ENCODE measurements around the gene MUC5B. TPM values are rescaled to one million over a fixed set of nuclear protein-coding genes. Genes with fewer than 3 reads are reported as not detected.
"Not testable (repeated sequence)": the region's sequence is repeated elsewhere in the genome, so short reads cannot be mapped to it uniquely, and the experiment has no call there.

Gene MUC5B
- total RNA-seq, 1 experiment from 2014 or later, result not detected

- no TSS peak for BruUV-seq (replicated peaks)
- ChIA-PET CTCF (no interaction called here), POLR2A (ENCODE audit: low non-redundant PET) (no interaction called here)
- Histone ChIP-seq H3K36me3 (ENCODE audit: insufficient read depth, low read length, poor library complexity, severe bottlenecking) (no peaks in the 10 kb centered on the region), H3K4me3 (ENCODE audit: low read depth, low read length, poor library complexity, severe bottlenecking) (no peak overlapping the region), H3K27me3 (replicated peaks; ENCODE audit: insufficient read depth, low read depth, low read length, poor library complexity) (peaks cover 15% of the 10 kb centered on the region), H3K9me3 (ENCODE audit: low read depth, low read length, poor library complexity, severe bottlenecking) (peaks cover 8% of the 10 kb centered on the region), H3K27ac (ENCODE audit: low read depth, low read length, poor library complexity, severe bottlenecking) (no peak overlapping the region), H3K4me1 (ENCODE audit: insufficient read depth, low read length, poor library complexity, severe bottlenecking) (no peaks in the 10 kb centered on the region)
- DNase-seq (ENCODE audit: low spot score), result no peak
- TF ChIP-seq CTCF (conservative IDR thresholded peaks at IDR 0.05; ENCODE audit: low read depth, low read length) (no peak), EZH2 (IDR thresholded peaks at IDR 0.05; ENCODE audit: borderline replicate concordance, low read depth, low read length, poor library complexity, severe bottlenecking) (no peak)
- intact Hi-C loops (cut with micrococcal nuclease; ENCODE audit: unreplicated experiment), result no loop called here
Observed at GRCh38 chr11:1209371-1210057, 13.4 kb upstream of the MUC5B start.

- intact Hi-C loops (cut with micrococcal nuclease; ENCODE audit: unreplicated experiment), result no loop called here
Observed at GRCh38 chr11:1211838-1212237, 11.0 kb upstream of the MUC5B start.

DNA sequence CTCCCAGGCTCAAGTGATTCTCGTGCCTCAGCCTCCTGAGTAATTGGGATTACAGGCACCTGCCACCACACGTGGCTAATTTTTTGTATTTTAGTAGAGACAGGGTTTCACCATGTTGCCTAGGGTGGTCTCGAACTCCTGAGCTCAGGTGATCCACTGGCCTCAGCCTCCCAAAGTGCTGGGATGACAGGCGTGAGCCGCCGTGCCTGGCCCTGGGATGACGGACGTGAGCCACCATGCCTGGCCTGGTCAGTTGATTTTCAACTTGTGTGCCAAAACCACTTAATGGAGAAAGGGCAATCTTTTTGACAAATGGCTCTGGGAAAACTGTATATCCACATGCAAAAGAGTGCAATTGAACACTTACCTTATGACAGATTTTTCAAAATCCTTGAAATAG, 7.0 kb upstream of the MUC5B start:
- H3K4me3 ChIP-seq (ENCODE audit: low read depth, low read length, poor library complexity, severe bottlenecking); POLR2A ChIA-PET (ENCODE audit: low non-redundant PET); H3K4me1 ChIP-seq (ENCODE audit: insufficient read depth, low read length, poor library complexity, severe bottlenecking); BruUV-seq (replicated peaks); H3K9me3 ChIP-seq (ENCODE audit: low read depth, low read length, poor library complexity, severe bottlenecking); DNase-seq (ENCODE audit: low spot score); H3K27ac ChIP-seq (ENCODE audit: low read depth, low read length, poor library complexity, severe bottlenecking); CTCF ChIA-PET; H3K36me3 ChIP-seq (ENCODE audit: insufficient read depth, low read length, poor library complexity, severe bottlenecking); intact Hi-C loops (cut with micrococcal nuclease; ENCODE audit: unreplicated experiment): not testable (repeated sequence)
- H3K27me3 ChIP-seq (replicated peaks; ENCODE audit: insufficient read depth, low read depth, low read length, poor library complexity), result peaks cover 15% of the 10 kb centered on the region

More at GRCh38 chr11:1211838-1212237, 11.0 kb upstream of the MUC5B start:
- peaks cover 8% of the 10 kb centered on the region for H3K9me3 ChIP-seq (ENCODE audit: low read depth, low read length, poor library complexity, severe bottlenecking)
- H3K27ac ChIP-seq (ENCODE audit: low read depth, low read length, poor library complexity, severe bottlenecking), result no peak overlapping the region
- BruUV-seq (replicated peaks), result no TSS peak
- TF ChIP-seq EZH2 (IDR thresholded peaks at IDR 0.05; ENCODE audit: borderline replicate concordance, low read depth, low read length, poor library complexity, severe bottlenecking) (no peak), CTCF (conservative IDR thresholded peaks at IDR 0.05; ENCODE audit: low read depth, low read length) (no peak)
- CTCF ChIA-PET, result no interaction called here
- POLR2A ChIA-PET (ENCODE audit: low non-redundant PET), result no interaction called here
- no peak overlapping the region for H3K4me3 ChIP-seq (ENCODE audit: low read depth, low read length, poor library complexity, severe bottlenecking)
- no peaks in the 10 kb centered on the region for H3K36me3 ChIP-seq (ENCODE audit: insufficient read depth, low read length, poor library complexity, severe bottlenecking)
- no peaks in the 10 kb centered on the region for H3K4me1 ChIP-seq (ENCODE audit: insufficient read depth, low read length, poor library complexity, severe bottlenecking)
- peaks cover 15% of the 10 kb centered on the region for H3K27me3 ChIP-seq (replicated peaks; ENCODE audit: insufficient read depth, low read depth, low read length, poor library complexity)
- DNase-seq (ENCODE audit: low spot score), result no peak

DNA sequence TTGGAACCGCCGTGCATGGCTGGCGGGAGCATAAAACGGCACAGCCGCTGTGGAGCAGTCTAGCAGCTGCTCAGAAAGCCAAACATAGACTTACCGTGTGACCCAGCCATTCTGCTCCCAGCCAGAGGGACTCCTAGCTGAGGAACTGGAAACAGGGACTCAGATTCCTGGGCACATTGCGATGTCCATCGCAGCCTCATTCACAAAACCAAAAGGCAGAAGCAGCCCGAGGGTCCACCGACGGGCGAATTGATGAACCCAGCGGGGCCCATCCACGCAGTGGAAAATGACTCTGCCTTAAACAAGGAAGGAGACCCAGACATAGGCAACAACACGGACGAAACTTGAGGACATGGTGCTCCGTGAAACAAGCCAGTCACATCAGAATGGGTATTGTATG, 5.7 kb upstream of the MUC5B start:
- POLR2A ChIA-PET (ENCODE audit: low non-redundant PET), result no interaction called here
- DNase-seq (ENCODE audit: low spot score), result no peak
- no TSS peak for BruUV-seq (replicated peaks)

More for the DNA sequence above, 5.7 kb upstream of the MUC5B start:
- no peaks in the 10 kb centered on the region for H3K4me1 ChIP-seq (ENCODE audit: insufficient read depth, low read length, poor library complexity, severe bottlenecking)
- H3K4me3 ChIP-seq (ENCODE audit: low read depth, low read length, poor library complexity, severe bottlenecking), result no peak overlapping the region
- H3K36me3 ChIP-seq (ENCODE audit: insufficient read depth, low read length, poor library complexity, severe bottlenecking), result no peaks in the 10 kb centered on the region
- CTCF ChIA-PET, result no interaction called here
- H3K27ac ChIP-seq (ENCODE audit: low read depth, low read length, poor library complexity, severe bottlenecking), result no peak overlapping the region
- intact Hi-C loops (cut with micrococcal nuclease; ENCODE audit: unreplicated experiment), result no loop called here
- no peak for TF ChIP-seq CTCF (conservative IDR thresholded peaks at IDR 0.05; ENCODE audit: low read depth, low read length)
- TF ChIP-seq EZH2 (IDR thresholded peaks at IDR 0.05; ENCODE audit: borderline replicate concordance, low read depth, low read length, poor library complexity, severe bottlenecking), result no peak
- peaks cover 4% of the 10 kb centered on the region for H3K27me3 ChIP-seq (replicated peaks; ENCODE audit: insufficient read depth, low read depth, low read length, poor library complexity)
- H3K9me3 ChIP-seq (ENCODE audit: low read depth, low read length, poor library complexity, severe bottlenecking), result peaks cover under 1% of the 10 kb centered on the region
